ENCODE results near the gene RECK. TPM values are rescaled to one million over a fixed set of nuclear protein-coding genes. Genes with fewer than 3 reads are reported as not detected.
A peak's percentile ranks its signal among the peaks of the same experiment; 100 is the strongest.

Gene RECK
- total RNA-seq, 1 experiment from 2014 or later, result 13.2 TPM

- H3K4me3 ChIP-seq (ENCODE audit: low read depth in 2 of 2, low read length in 2 of 2), result no peak overlapping the region
- in situ Hi-C loops (cut with HindIII; ENCODE audit: low pct_unique_long_range_greater_than_20kb, low sequenced_read_pairs) (no loop called here), intact Hi-C loops (cut with micrococcal nuclease; ENCODE audit: unreplicated experiment) (no loop called here)
- no peaks in the 10 kb centered on the region for H3K4me1 ChIP-seq (ENCODE audit: control insufficient read depth, insufficient read depth, low read length)
- H3K9me3 ChIP-seq (ENCODE audit: control insufficient read depth, insufficient read depth, low read depth, low read length), result no peaks in the 10 kb centered on the region
- no TSS peak for BruUV-seq (replicated peaks)
- POLR2A ChIA-PET, result interaction anchor here (0.5 to 0.6 kb wide), 2 partner anchors 106 to 341 kb away, joined by 3 read pairs; no protein-coding TSS in a partner anchor
- no peak overlapping the region for H3K27ac ChIP-seq (ENCODE audit: low read length)
- no peaks in the 10 kb centered on the region for H3K27me3 ChIP-seq (ENCODE audit: control insufficient read depth, insufficient read depth, low read length)
- TF ChIP-seq CTCF (IDR thresholded peaks at IDR 0.05) (peak; percentile 3; the same call in 1 of the 2 replicates), REST (IDR thresholded peaks at IDR 0.05; ENCODE audit: insufficient read depth in 1 of 2, low read depth in 2 of 2, low read length in 1 of 2) (no peak)
- CTCF ChIA-PET, result interaction anchor here (0.6 kb wide), 1 partner anchor 105 kb away, joined by 3 read pairs; no protein-coding TSS in a partner anchor
- no peaks in the 10 kb centered on the region for H3K36me3 ChIP-seq (ENCODE audit: control insufficient read depth, insufficient read depth, low read length)
- DNase-seq (ENCODE audit: low read depth, low spot score), result no peak
- no peak for ATAC-seq
Measured at GRCh38 chr9:36092014-36092413, 55.3 kb downstream of the RECK start.

GRCh38 chr9:36092509-36093215, 55.9 kb downstream of the RECK start:
- Histone ChIP-seq H3K27ac (ENCODE audit: low read length) (no peak overlapping the region), H3K4me3 (ENCODE audit: low read depth in 2 of 2, low read length in 2 of 2) (no peak overlapping the region), H3K36me3 (ENCODE audit: control insufficient read depth, insufficient read depth, low read length) (no peaks in the 10 kb centered on the region), H3K9me3 (ENCODE audit: control insufficient read depth, insufficient read depth, low read depth, low read length) (no peaks in the 10 kb centered on the region), H3K4me1 (ENCODE audit: control insufficient read depth, insufficient read depth, low read length) (no peaks in the 10 kb centered on the region), H3K27me3 (ENCODE audit: control insufficient read depth, insufficient read depth, low read length) (no peaks in the 10 kb centered on the region)
- BruUV-seq (replicated peaks), result no TSS peak
- ChIA-PET POLR2A (no interaction called here), CTCF (interaction anchor here (0.6 kb wide), 1 partner anchor 105 kb away, joined by 3 read pairs; no protein-coding TSS in a partner anchor)
- ATAC-seq (no peak), DNase-seq (ENCODE audit: low read depth, low spot score) (no peak)
- in situ Hi-C loops (cut with HindIII; ENCODE audit: low pct_unique_long_range_greater_than_20kb, low sequenced_read_pairs) (no loop called here), intact Hi-C loops (cut with micrococcal nuclease; ENCODE audit: unreplicated experiment) (no loop called here)
- TF ChIP-seq TCF7L2 (IDR thresholded peaks at IDR 0.05; ENCODE audit: low read depth, low read length) (no peak), CTCF (IDR thresholded peaks at IDR 0.05) (no peak), REST (IDR thresholded peaks at IDR 0.05; ENCODE audit: insufficient read depth in 1 of 2, low read depth in 2 of 2, low read length in 1 of 2) (no peak), POLR2AphosphoS5 (IDR thresholded peaks at IDR 0.05; ENCODE audit: low read depth, low read length) (no peak), SIN3A (IDR thresholded peaks at IDR 0.05; ENCODE audit: borderline replicate concordance, insufficient read depth, low read depth, low read length) (no peak)
